ENCODE results near the gene SLC8A3.

SLC8A3 gene

GRCh38 chr14:70152081-70152480, 36.7 kb downstream of the SLC8A3 start:
- TF ChIP-seq CTCF (IDR thresholded peaks at IDR 0.05; ENCODE audit: insufficient read depth, missing control alignments), result no peak
- FAIRE-seq (no peak), DNase-seq (ENCODE audit: insufficient read length, low spot score) (no peak)

GRCh38 chr14:70149596-70150165, 39.1 kb downstream of the SLC8A3 start:
- TF ChIP-seq CTCF (IDR thresholded peaks at IDR 0.05; ENCODE audit: insufficient read depth, missing control alignments), result no peak
- FAIRE-seq, result no peak
- no peak for DNase-seq (ENCODE audit: insufficient read length, low spot score)

GRCh38 chr14:70148911-70149595, 39.7 kb downstream of the SLC8A3 start:
- FAIRE-seq (no peak), DNase-seq (ENCODE audit: insufficient read length, low spot score) (no peak)
- TF ChIP-seq CTCF (IDR thresholded peaks at IDR 0.05; ENCODE audit: insufficient read depth, missing control alignments), result no peak

GRCh38 chr14:70148351-70148750, 40.4 kb downstream of the SLC8A3 start:
- FAIRE-seq (no peak), DNase-seq (ENCODE audit: insufficient read length, low spot score) (no peak)
- no peak for TF ChIP-seq CTCF (IDR thresholded peaks at IDR 0.05; ENCODE audit: insufficient read depth, missing control alignments)

- no peak for FAIRE-seq
- no peak for DNase-seq (ENCODE audit: insufficient read length, low spot score)
- no peak for TF ChIP-seq CTCF (IDR thresholded peaks at IDR 0.05; ENCODE audit: insufficient read depth, missing control alignments)
Measured at GRCh38 chr14:70144046-70144445, 44.7 kb downstream of the SLC8A3 start.

GRCh38 chr14:70143306-70143705, 45.4 kb downstream of the SLC8A3 start:
- no peak for DNase-seq (ENCODE audit: insufficient read length, low spot score)
- no peak for TF ChIP-seq CTCF (IDR thresholded peaks at IDR 0.05; ENCODE audit: insufficient read depth, missing control alignments)
- no peak for FAIRE-seq

GRCh38 chr14:70140614-70141013, 48.1 kb downstream of the SLC8A3 start:
- FAIRE-seq, result no peak
- TF ChIP-seq CTCF (IDR thresholded peaks at IDR 0.05; ENCODE audit: insufficient read depth, missing control alignments), result no peak
- DNase-seq (ENCODE audit: insufficient read length, low spot score), result no peak

All from D721Med (cell line).